ENCODE results near the gene ZMYM2.

DNA sequence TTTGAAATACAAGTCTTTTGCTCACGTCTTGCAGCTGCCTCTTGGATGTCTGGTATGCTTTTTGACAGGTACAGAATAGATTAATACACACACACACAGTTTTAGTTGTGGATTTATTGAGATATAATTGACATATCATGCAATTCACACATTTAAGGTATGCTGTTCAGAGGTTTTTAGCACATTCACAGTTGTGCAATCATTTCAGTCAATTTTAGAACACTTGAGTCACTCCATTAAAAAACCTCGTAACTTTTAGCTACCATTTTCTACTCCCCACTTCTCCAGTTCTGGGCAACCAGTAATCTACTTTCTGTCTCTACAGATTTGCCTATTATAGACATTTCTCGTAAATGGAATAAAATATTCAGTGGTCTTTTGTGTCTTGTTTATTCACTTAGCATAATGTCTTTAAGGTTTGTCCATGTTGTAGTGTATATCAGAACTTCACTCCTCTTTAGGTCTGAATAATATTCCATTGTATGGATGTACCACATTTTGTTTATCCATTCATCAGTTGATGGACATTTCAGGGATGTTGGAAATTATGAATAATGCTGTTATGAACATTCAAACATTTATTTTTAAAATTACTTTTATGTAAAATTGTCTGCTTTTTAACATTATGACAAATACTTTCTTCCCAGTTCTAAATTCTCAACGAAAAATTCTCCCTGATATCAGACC is 2.5 kb upstream of the ZMYM2 start:
- TF ChIP-seq POLR2A (IDR thresholded peaks at IDR 0.05; ENCODE audit: low read depth, low read length) (no peak), POLR2AphosphoS5 (IDR thresholded peaks at IDR 0.05; ENCODE audit: low read depth, low read length) (no peak), PAX5 (IDR thresholded peaks at IDR 0.05; ENCODE audit: insufficient read depth, low read length, severe bottlenecking) (no peak), TAF1 (IDR thresholded peaks at IDR 0.05; ENCODE audit: low read depth, low read length) (no peak), SPI1 (IDR thresholded peaks at IDR 0.05; ENCODE audit: low read depth, low read length) (no peak)

Measured in GM12891 (cell line).